Fibroblast of skin of scalp (primary cell): ENCODE results near the gene DUSP1.
A peak's percentile ranks its signal among the peaks of the same experiment; 100 is the strongest.

Experiments
- DNase-seq: peaks from one replicate; pipeline ENCODE4 v3.0.0-alpha.2; 2013

The DUSP1 gene

DNA sequence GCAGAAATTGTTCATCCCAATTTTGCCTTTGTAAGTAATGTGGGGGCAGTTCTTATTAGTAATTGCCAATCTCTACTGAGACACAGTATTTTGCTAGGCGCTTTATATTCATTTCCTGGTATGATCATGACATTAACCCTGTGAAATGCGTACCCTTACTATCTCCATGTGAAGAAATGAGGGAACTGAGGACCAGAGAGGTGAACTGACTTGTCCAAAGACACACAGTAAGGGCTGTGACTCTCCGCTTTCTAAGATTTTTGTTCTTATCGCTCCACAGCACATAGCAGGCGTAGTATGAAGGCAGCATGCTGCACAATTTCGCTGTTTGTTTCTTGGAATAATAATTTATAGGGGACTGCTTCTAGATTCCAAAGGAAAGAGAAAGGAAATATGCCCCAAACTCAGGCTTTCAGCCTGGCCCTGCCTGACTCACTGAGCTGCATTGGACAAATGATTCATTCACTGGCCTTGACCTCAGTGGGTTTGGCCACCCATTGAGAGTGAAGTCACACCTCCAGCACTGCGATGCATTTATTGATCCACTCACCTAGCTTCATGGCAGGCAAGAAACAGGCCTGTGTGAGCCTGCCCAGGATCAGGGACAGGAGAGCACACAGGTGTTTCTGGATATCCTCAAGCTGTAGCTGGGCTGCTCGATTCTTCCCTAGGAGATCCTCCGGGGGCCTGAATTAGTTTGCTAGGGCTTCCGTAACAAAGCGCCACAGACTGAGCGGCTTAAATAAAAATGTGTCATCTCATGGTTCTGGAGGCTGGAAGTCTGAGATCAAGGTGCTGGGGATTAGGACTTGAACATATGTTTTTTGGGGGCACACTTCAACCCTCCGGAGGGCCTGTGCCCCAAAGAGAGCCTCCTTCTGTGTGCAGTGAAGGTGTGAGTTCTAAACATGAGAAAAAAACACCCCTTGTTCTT lies 7.2 kb upstream of the DUSP1 start:
- DNase-seq: peak; percentile 77

DNA sequence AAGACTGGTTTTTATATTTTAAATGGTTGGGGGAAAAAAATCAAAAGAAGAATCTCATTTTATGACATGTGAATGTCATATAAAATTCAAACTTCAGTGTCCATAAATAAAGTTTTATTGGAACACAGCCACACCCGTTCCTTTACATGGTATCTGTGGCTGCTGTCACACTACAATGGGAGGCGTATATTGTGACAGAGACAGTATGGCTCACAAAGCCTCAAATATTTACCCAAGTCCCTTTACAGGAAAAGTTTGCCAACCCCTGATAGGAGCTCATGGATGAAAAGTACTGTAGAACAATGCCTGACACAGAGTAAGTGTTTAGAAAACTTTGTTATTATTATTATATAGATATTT lies 5.2 kb upstream of the DUSP1 start:
- no peak for DNase-seq

DNA sequence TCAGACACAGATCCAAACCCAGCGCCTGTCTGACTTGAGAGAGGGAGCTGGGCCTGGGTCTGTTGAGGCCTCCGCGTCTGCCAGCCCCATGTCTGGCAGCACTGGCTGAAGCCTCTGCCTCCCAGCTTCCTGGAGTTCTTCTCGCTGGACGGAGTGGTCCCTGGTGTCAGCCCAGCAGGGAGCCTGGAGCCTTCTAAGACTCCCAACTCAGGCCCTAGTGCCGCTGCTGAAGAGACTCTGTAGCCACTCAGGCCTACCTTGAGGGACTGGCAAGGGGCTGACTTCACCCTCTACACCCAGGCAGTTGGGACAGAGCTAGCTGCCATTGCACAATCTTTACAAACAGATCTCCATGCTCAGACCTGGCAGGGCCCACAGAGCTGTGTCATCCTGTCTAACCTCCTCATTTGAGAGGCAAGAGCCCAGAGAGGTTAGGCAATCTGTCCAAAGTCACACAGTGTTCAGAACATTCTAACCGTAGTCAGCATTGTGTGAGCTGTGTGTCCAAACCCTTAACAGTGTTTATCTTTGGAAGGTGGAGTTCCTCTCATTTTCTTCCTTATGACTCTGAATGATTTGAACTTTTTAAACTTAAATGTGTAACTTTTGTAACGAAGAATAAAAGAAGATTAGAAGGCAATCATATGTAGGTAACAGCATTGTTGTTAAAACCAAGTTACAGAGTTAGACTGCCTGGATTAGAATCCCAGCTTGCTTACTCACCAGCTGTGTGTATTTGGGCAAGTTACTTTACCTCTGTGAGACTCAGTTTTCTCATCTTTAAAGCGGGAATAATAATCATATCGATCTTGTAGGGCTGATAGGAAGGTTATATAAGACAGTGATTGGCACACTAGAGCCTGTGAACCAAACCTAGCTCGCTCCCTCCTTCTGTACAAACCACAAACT lies 4.6 kb upstream of the DUSP1 start:
- peak; percentile 74 for DNase-seq

DNA sequence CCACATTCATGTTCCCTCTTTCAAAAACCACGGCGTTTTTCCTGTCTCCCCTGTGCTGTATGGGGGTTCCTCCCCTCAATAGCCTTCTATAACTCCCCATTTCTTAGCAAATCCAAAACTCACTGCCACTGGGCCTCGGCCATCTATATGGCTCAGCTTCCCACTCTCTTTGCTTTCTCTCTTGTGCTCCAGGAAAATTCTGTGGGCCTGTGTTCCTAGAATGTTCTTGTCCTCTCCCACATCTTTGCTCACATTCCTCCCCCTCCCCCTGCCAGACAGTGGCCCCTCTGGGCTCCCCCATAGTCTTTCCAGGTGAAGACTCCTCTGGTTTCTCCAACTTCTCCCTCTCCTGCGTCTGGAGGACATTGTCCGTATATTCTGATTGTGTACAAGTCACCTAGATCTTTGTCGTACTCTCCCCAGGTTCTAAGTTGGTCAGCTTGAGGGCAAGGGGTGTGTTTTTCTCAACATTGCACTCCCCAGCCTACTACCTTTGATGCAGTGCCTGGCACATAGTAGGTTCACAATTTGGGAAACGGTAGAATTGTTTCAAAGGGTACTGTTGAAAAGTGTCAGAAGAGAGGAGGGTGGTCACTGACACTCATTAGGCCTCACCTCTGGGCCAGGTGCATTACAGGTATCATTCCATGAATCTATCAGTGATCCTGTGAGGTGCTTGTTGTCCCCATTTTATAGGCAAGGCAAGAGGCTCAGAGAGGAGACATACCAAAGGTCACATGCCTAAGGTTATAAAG lies 3.7 kb upstream of the DUSP1 start:
- DNase-seq: no peak

DNA sequence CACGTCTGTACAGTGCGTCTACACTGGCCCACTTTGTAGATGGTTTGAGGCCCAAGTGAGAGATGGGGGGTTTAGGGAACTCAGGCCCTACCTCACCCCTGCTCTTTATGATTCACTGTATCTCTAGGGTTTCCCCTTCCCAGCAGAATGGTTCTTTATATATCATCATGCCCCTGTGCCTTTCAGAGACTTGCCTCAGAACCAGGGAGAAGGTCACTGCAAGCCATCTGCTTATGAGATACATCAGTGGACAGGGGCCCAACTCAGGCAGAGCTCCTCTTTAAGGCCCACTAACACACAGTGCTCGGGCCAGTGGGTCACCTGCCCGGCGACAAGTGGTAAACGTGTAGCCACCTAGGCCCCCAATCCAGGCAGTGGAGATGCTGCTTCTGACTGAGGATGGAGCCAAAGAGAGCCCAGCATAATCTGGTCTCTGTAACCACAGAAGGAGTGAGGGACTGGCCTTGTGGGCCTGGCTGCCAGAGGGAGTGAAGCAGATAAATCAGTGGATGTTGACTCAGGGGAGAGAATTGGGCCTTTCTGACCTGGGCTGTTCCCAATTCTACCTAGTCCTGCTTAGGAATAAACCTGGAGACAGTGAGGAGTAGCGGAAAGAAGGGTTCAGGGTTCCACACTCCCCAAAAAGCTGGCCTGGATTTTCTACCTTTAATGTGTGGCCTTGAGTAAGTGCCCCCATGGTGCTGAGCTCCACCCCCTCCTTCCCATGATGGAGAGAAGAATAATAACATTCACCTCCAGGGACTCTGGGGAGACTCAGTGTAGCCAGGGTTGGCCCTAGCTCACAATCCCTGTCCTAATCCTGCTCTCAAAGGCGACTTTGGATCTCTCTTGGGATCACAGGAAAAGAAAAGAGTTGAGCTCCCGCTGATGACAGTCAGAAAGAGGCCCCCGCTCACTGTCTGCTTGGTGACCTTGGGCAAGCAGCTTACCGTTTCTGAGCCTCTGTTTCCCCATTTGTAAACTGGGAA lies 2.8 kb upstream of the DUSP1 start:
- peak; percentile 52 for DNase-seq

DNA sequence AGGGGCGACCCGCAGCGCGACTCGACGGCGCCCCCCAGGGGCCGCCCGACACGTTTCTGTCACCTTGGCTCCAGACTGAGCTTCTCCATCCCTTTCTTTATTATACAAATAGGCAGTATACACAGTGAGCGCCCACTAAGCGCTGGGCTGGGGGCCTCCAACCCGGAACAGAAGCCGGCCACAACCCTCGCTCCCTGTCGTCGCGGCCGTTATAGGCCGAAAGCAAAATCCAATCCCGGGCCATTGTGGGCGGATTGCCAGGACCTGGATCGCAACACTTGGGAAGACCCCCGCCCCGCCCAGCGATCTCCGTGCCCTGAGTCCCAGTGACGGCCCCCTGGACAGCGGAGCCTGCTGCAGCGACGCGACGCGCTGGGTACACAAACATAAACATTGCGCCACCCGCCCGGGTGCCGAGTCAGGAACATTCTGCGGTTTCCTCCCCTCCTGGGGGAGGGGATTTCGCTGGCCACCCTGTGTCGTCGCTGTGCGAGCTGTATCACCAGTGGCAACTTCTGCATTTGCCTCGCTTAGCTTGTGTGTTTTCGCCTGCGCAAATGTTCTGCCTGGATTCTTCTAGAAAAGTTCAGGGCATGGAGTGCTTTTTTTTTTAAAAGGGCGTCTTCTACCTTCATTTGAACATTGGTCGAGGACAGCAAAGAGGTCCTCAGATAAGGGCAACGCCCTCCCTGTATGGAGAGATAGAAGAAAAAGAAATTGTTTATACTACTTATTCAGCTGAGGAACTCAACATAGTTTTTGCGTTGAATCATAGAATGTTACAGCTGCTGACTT lies 1.3 kb upstream of the DUSP1 start:
- peak; percentile 97 for DNase-seq

DNA sequence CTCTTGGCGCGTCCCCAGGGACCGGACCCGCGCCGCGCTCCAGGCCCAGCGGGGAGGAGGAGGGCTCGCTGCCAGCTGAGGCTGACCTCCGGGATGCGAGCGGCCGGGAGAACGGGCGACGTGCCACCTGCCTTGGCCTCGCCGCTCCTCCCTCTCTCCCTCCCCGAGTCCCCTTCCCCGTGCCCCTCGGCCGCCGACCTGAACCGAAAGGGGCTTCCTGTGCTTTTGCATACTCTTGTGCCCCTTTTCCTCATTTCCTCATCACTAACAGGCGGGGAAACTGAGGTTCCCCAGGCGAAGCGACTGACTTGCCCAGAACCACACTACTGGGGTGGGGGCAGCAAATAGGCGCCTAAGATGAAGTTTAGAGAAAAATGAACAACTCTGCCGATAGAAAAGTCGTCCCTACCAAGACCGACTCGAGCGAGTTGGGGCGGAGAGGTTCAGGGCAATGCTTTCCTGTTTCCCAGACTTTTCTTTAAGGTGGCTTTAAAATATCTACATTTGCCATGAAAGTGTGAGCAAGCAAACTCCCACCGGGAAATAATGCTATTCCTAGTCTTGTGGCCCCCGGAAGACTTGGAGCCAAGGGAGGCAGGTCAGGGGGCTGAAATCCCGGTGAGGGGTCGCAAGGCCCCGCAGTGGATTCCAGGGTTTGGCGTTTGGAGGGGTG lies 580 bp upstream of the DUSP1 start:
- peak; percentile 71 for DNase-seq

DNA sequence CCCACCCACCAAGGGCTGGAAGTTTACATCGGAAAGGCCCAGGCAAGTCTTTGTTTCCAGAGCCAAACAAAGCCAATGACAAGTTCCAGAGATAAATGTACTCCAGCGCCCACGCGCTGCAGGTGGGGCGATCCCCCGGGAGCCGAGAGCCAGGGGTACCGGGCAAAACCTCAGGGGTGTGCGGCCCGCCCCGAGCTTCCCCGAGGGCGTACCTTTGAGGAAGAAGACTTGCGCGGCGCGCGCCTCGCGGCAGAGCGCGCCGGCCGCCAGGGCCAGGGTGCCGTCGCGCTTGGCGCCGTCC lies 671 bp downstream of the DUSP1 start:
- no peak for DNase-seq

DNA sequence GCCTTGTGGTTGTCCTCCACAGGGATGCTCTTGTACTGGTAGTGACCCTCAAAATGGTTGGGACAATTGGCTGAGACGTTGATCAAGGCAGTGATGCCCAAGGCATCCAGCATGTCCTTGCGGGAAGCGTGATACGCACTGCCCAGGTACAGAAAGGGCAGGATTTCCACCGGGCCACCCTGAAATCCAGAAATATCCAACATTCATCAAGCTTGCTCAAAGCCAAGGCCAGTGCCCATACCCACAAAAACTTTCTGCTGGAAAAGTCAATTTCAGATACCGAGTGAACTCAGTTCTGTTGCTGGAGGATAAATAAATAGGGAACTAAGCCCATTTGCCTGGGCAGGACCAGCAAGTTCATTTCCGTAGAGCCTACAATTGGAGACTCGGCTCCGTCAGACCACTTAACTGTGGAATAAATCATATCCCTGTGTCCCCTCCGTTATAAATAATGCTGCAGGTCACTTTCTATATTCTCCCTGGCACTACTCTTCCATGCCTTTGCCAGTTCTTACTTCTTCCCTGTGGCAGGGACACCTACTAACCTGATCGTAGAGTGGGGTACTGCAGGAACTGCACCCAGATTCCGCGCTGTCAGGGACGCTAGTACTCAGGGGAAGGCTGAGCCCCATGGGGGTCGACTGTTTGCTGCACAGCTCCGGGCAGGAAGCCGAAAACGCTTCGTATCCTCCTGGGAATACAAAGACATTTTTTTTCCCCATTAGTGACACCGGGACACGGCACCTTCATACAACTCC lies 1.2 kb downstream of the DUSP1 start:
- peak; percentile 33 for DNase-seq

DNA sequence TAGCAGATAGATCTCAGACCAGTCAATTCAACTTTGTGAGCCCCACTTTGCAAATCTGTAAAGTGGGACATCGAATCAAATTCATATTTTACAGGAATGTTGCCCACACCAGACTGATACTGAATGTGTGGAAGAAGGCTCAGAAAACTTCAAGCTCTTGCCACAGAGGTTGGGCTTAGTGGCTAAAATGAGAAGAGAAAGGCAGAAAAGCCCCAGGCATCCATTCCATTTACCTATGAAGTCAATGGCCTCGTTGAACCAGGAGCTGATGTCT lies 1.7 kb downstream of the DUSP1 start:
- no peak for DNase-seq

DNA sequence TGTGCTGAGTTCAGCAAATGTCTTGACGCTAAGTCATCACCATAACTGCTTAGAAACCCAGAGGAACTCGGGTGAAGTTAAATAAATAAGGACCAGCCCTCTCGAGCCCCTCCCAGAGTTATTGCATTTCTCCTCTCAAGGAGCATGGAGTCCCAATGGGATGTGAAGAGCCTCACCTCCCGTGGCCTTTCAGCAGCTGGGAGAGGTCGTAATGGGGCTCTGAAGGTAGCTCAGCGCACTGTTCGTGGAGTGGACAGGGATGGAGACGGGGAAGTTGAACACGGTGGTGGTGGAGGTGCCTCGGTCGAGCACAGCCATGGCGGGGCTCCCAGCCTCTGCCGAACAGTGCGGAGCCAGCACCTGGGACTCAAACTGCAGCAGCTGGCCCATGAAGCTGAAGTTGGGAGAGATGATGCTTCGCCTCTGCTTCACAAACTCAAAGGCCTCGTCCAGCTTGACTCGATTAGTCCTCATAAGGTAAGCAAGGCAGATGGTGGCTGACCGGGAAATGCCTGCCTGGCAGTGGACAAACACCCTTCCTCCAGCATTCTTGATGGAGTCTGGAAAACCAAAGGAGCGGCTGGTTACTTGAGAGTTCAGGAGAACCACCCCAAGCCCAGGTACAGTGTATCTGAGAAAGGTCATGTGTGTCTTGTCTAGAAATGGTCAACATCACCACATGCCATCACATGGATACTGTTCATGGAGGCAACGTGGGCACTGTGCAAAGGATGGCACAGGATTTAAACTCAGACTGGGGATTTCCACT lies 2.2 kb downstream of the DUSP1 start:
- DNase-seq: peak; percentile 67

DNA sequence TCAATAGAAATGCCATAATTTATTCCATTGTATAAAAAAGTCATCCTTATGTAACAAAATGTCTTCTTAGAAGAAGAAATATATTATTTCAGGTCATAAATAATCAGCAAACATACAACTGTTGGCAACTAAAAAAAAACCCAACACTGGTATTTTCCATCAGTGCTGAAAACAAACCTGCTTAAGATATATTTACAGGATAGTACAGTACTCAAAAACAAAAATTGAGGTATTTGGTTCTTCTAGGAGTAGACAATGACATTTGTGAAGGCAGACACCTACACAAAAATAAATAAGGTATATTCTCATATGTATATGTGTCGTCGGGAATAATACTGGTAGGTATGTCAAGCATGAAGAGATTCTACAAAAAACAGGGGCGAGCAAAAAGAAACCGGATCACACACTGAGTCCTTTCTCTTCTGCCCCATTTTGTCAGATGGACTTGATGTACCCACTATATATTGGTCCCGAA lies 2.9 kb downstream of the DUSP1 start:
- no peak for DNase-seq

DNA sequence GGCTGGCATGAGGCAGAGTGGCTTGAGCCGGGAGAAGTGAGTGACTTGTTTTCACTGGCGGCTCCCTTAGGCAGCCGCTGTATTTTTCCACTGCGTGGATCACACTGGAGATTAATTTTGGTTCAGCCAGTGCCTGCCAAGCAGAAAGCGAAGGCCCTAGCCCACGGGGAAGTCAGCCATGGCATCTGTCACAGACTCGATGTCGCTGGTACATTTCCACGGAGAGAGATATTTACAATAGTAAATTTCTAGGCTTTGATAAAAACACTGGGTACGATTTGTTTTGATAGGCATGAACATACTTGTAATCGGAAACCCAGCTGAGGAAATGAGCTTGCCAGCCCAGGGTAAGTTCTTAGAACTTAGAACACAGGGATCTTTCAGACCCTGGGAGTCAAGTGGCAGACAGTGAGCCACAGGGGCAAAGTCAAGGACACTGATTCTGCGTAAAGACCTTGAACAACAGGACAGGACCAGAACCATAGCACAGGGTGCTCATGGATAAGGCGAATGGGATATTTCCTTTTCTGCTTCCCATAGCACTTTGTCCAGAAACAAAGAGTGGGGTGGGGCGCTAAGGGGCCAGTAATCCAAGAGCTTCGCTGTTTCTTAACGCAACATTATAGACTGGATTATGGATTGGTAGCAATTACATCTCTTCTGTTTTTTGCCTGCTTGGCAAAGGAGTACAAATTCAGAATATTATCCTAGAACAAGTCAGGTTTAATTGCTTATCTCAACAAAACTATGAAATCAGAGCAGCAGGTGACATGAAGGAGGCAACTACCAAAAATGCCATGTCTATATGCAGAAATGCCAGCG lies 4.5 kb downstream of the DUSP1 start:
- peak; percentile 77 for DNase-seq

DNA sequence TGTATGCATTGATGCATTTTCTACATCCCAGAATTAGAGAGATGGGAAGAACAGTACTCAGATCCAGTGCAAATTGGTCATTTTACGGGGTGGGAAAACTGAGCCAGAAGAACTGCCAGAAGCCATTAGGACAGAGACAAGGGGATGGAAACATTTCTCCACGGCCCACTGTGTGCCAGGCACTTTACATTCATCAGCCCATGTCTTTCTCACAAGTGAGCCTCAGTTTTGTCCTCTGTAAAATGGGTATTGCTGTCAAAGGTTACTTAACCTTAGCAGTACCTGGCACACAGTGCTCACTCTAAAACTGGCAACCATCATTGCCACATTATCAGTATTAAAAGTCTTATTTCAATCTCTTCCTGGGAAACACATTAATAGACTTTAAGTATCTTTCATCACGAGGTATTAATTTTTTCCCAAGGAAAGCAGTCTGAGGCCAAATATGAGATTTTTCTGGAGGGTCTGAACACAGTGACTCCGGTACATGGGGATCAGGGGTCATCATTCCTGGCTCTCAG lies 5.2 kb downstream of the DUSP1 start:
- DNase-seq: no peak

DNA sequence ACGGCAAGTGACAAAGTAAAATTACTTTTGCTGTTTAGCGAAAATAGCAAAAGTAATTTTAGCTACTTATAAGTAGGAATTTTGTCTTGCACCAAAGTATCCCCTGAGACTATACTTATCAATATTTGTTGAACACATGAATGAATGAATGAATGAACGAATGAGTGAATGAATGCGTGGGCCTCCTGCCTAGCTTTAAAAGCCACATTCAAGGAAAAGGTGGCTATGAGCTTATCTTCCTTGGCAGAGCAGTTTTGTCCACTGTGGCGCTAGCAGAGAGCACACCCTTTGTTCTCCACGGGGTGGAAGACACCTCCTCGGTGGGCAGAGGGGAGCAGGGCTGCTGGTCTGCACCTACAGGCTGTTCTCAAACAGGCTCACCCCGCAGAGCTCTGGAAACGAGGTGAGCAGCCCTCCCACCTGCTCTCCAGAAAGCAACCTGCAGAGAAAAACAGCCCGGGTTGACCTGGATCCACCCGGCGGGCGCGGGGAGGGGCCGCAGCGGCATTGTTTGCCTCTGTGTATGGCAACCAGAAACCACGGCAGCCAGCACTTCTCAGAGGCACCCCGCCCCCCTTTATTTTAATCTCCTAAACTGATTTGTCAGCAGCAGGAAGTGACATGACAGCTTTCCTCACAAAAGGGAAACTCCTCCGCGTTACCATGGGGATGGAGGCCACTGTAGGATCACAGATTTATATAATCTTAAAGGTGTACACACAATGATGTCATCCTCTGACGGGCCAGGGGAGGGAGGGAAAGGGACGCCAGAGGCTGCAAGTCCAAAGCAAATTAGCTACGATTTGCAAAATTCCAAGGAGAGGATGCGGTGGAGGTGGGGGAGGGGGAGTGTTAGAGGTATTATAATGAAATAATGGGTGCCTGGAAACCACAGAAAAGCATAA lies 5.9 kb downstream of the DUSP1 start:
- peak; percentile 98 for DNase-seq

DNA sequence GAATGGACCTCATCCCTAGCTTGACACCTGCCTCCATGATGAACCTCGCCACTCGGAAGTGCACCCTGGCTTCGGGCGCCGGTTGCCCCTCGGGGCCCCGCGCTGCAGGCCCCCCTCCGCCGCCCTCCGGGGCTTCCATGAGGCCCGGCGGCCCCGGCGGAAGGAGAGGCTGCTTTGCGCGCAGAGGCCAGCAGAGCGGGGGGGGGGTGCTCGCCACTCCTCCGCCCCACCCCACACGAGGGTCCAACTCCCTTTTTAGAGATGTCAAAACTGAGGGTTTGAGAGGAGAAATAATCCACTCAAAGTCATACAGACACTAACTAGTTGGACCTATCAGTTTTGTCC lies 7.9 kb downstream of the DUSP1 start:
- DNase-seq: no peak
